22Rv1 (cell line): ENCODE data around the gene GAL.

Experiments
- H3K27ac ChIP-seq: fragments of 450-650 bp; 2 replicates; pipeline ENCODE4 v1.5.1; 2017
- CTCF ChIP-seq: fragments of 450-650 bp; IDR thresholded peaks from 2 replicates; pipeline ENCODE4 v1.5.1; 2017; ENCODE audit warnings: mild to moderate bottlenecking
- ZFX ChIP-seq: fragments of 450-650 bp; IDR thresholded peaks from 2 replicates; pipeline ENCODE4 v1.6.1; 2017; ENCODE audit warnings: antibody characterized with exemption, borderline replicate concordance

Gene GAL

GRCh38 chr11:68650801-68651200, 33.5 kb upstream of the GAL start:
- TF ChIP-seq ZFX (no peak), CTCF (no peak)
- no peak overlapping the region for H3K27ac ChIP-seq

- TF ChIP-seq ZFX (no peak), CTCF (no peak)
- no peak overlapping the region for H3K27ac ChIP-seq
These were observed 32.9 kb upstream of the GAL start for GRCh38 chr11:68651208-68651984.

GRCh38 chr11:68651985-68652682, 32.2 kb upstream of the GAL start:
- H3K27ac ChIP-seq = no peak overlapping the region
- TF ChIP-seq ZFX (no peak), CTCF (no peak)

GRCh38 chr11:68652683-68653156, 31.6 kb upstream of the GAL start:
- no peak overlapping the region for H3K27ac ChIP-seq
- TF ChIP-seq CTCF = no peak
- no peak for TF ChIP-seq ZFX

GRCh38 chr11:68653486-68654430, 30.6 kb upstream of the GAL start:
- no peak overlapping the region for H3K27ac ChIP-seq
- TF ChIP-seq ZFX (no peak), CTCF (no peak)

DNA sequence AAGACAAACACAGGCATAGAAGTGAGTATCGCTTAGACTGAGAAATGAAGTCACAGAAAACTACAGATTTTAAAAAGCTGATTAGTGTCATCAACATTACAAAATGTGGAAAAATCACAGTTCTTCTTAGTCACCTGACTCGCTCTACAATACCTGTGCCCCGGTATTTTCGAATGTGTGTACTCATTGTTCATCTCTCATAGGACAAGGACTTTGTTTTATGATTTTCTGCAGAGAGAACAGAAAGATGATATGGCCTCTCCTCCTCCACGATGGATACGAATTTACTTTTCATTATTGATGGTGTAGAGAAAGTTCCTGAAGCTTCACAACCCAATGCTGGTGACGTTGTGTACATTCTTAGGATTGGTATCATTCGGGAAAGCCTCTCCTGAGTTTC, 29.4 kb upstream of the GAL start:
- no peak for TF ChIP-seq CTCF
- no peak for TF ChIP-seq ZFX

More for the DNA sequence above, 29.4 kb upstream of the GAL start:
- no peak overlapping the region for H3K27ac ChIP-seq
